Measurements from ENCODE around the gene CD53.

DNA sequence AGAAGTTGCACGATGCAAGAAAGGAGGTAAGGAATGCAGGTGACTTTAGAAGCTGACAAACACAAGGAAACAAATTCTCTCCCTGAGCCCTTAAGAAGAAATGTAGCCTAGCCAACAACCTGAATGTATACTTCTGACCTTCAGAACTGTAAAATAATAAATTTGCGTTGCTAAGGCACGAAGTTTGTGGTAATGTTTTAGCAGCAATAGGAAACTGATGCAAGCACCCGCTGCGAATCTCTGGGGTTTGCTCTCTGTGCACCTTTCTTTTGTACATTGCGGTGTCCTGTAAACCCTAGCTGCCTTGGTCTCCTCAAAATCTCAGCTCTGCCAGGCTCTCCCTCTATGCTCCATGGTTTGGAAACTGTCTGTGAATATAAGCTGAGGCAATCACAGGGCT is 15.1 kb downstream of the CD53 start:
- TF ChIP-seq, protein P1, sequence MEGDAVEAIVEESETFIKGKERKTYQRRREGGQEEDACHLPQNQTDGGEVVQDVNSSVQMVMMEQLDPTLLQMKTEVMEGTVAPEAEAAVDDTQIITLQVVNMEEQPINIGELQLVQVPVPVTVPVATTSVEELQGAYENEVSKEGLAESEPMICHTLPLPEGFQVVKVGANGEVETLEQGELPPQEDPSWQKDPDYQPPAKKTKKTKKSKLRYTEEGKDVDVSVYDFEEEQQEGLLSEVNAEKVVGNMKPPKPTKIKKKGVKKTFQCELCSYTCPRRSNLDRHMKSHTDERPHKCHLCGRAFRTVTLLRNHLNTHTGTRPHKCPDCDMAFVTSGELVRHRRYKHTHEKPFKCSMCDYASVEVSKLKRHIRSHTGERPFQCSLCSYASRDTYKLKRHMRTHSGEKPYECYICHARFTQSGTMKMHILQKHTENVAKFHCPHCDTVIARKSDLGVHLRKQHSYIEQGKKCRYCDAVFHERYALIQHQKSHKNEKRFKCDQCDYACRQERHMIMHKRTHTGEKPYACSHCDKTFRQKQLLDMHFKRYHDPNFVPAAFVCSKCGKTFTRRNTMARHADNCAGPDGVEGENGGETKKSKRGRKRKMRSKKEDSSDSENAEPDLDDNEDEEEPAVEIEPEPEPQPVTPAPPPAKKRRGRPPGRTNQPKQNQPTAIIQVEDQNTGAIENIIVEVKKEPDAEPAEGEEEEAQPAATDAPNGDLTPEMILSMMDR (IDR thresholded peaks at IDR 0.05): no peak
- TF ChIP-seq EP300 (IDR thresholded peaks at IDR 0.05) (no peak), POLR2A (IDR thresholded peaks at IDR 0.05) (no peak)

All from tibial nerve (tissue), 4 donors.